Head of caudate nucleus (tissue), 42 donors: ENCODE data around the gene CINP.
"Not testable (repeated sequence)": the region's sequence is repeated elsewhere in the genome, so short reads cannot be mapped to it uniquely, and the experiment has no call there.

Experiments used
- DNase-seq, 42 donors: peaks; one replicate each; pipeline versions ENCODE4 v3.0.0 to v3.0.0-alpha.2; 2020 to 2021; ENCODE audit warnings: mixed read lengths in 7 of 42
- intact Hi-C: fragments of 100-400 bp; cut with DNase I; formaldehyde crosslinking; loops from one replicate; pipeline ENCODE4 v1.15.0; 2022

The CINP gene

DNA sequence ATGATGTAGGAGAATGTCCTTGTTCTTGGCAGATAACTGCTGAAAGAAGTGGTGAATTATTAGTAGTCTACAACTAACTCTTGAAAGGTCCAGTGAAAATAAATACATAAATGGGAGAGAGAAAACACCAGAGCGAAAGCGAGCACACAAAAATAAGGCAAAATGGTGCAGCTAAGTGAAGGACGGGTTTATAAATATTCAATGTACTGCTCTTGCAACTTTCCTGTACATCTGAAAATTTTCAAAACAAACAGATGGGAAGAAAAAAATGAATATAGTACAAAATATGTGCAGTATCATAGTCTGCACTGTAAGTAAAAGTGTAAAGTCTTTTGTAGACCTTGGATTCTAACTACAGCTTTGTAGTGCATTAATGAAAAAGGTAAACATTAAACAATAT, 59.0 kb downstream of the CINP start:
- intact Hi-C loops, result no loop called here

DNA sequence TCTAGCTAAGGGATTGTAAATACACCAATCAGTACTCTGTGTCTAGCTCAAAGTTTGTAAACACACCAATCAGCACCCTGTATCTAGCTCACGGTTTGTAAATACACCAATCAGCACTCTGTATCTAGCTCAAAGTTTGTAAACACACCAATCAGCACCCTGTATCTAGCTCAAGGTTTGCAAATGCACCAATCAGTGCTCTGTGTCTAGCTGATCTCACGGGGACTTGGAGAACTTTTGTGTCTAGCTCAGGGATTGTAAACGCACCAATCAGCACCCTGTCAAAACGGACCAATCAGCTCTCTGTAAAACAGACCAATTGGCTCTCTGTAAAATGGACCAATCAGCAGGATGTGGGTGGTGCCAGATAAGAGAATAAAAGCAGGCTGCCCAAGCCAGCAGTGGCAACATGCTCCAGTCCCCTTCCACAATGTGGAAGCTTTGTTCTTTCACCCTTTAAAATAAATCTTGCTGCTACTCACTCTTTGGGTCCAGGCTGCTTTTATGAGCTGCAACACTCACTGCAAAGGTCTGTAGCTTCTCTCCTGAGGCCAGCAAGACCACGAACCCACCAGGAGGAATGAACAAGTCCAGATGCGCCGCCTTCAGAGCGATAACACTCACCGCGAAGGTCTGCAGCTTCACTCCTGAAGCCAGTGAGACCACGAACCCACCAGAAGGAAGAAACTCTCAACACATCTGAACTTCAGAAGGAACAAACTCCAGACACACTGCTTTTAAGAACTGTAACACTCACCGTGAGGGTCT, 64.2 kb downstream of the CINP start:
- DNase-seq, intact Hi-C loops: not testable (repeated sequence)

More for the DNA sequence above, 59.0 kb downstream of the CINP start:
- no peak for DNase-seq
